Raji (cell line): Measurements from ENCODE around the gene MRPS18A.
A peak's percentile ranks its signal among the peaks of the same experiment; 100 is the strongest.

Experiments
- POLR2A ChIP-seq: IDR thresholded peaks from 2 replicates; pipeline ENCODE4 v1.6.1; 2011; ENCODE audit warnings: low read depth, low read length, control low read depth; ENCODE audit not compliant: insufficient read depth

The MRPS18A gene

DNA sequence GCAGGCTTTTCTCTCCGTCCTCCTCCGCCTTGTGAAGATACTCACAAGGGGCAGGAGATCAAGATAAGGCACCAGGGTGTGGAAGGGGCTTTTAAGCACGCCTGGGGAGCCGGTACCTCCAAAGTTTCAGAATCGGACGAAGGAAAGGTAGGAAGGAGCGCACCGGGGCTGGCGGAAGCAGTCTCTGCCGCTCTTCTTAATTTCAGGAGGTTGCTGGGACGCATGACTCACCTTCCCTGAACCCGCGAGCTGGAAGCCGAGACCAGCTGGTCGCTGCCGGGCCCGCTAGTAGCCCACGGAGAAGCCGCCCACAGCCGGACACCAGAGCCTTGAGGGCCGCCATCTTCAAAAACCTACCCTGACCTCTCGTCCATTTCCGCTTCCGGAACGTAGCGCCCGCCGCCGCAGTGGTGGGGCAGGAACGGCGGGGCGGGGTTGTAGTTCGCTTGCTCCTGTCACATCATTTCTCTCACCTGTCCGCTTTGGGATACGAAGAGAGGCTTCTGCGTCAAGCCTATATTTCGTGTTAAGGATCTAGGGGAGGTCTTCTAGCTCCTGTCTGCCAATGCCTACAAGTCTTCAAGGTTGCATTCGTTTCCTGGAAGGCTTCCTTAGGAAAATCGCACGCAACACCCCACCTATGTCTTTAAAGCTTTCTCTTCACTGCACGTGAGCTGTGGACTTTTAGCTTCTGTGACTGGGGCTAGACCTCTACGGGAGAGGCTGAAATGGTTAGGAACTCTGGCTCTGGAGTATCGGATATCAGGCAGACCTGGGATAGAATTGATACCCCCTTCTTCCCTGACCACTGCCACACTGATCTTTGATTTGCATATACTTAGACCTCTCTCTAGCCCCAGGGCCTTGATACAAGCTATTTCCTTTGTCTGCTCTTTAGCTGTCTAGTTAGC is at the start of gene MRPS18A:
Gene MRPS18A, minus strand, starts transcription at position 355 of the 911 bp plus-strand sequence. Its CDS starts 12 bp downstream, at position 343.
- TF ChIP-seq POLR2A = peak; percentile 89

DNA sequence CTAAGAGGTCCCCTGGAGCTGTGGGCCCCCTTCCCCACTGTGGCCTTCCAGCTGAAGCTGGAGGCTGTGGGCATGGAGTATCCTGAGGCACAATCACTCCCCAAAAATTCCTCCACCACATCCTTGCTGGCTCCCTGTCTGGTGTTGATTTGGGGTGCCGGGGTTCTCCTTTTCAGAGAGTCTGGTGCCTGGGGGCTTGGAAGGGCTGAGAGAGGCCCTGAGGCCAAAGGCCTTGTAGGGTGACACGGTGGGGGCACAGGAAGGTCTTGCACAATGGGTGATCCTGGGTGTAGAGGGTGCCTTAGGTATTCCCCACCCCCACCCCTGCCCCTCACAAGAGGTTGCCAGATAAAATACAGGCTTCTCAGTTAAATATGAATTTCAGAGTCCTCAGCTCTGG is 49.3 kb upstream of the MRPS18A start:
- no peak for TF ChIP-seq POLR2A

DNA sequence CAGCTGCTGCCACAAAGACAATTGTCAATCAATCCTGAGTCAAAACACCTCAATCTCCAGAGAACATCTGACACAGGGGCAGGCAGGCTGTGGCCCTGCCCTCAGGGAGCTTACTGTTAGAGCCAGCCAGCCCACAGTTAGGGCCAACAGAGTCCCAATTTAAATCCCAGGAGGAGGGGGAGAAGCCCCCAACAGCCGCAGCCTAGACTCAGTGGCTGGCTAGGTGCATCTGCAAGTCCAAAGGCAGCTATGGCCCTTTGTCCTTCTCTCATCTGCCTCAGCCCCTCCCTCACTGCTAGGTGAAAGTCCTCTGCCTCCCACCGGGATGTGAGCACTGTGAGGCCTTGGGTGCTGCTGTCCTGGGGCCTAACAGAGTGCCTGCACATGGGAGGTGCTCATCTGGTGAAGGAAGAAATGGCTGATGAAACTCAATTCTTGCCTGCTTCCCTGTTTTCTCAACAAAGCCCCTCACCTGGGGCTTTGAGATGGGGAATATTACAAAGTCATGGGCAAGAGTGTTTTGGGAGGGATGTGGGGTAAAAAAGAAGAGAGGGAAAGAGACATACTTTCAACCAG is 48.7 kb upstream of the MRPS18A start:
- no peak for TF ChIP-seq POLR2A

- no peak for TF ChIP-seq POLR2A
Observed at GRCh38 chr6:43735642-43736199, 48.1 kb upstream of the MRPS18A start.

- no peak for TF ChIP-seq POLR2A
Observed at GRCh38 chr6:43734294-43734665, 46.7 kb upstream of the MRPS18A start.

GRCh38 chr6:43733471-43734293 is 46.1 kb upstream of the MRPS18A start:
- no peak for TF ChIP-seq POLR2A

DNA sequence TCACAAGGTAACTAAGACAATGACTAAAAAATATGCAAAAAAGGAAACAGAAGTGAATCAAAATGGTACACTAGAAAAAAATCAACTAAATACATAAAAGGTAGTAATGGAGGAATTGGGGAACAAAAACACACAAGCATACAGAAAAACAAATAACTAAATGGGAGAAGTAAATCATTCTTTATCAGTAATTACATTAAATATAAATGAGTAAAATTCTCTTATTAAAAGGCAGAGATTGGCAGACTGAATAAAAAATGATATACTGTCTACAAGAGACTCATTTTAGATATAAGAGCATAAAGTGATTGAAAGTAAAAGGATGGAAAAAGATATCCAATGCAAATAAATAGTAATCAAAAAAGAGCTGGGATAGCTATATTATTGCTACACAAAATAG is 43.0 kb upstream of the MRPS18A start:
- no peak for TF ChIP-seq POLR2A

DNA sequence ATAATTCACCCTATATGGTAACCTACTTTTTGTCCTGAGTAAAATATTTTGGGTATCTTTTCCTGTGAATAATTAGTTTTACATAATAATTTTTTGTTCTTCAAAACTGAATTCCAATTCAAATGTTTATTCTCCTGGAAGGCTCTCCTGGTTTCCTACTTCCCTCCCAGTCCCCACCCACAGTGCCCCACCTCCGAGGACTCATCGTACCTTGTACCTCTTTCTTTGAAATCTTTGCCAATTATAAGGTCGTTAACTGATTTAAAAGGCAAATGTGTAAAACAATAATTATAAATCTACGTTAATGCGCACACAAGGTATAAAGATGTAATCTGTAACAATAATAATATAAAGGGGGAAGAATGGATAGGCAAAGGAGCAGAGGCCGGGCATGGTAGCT is 41.9 kb upstream of the MRPS18A start:
- no peak for TF ChIP-seq POLR2A

DNA sequence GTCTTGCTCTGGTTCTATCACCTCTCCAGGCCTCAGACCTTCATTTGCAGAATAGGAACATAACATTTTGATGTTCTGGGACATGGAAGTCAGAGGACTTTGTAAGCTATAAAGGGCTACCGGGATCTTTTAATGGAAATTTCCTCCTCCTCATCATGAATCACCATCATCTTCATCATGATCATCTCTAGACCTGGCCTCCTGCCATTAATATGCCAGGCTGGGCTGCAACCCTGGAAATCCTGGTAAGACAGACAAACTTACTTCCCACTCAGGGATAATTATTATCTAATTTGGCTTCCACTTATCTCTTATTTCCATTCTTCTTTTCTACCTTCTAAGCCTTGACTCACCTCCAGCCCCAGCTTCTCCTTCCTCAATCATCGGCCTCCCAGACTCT is 41.0 kb upstream of the MRPS18A start:
- no peak for TF ChIP-seq POLR2A

GRCh38 chr6:43727634-43728033 is 40.0 kb upstream of the MRPS18A start:
- TF ChIP-seq POLR2A = no peak

DNA sequence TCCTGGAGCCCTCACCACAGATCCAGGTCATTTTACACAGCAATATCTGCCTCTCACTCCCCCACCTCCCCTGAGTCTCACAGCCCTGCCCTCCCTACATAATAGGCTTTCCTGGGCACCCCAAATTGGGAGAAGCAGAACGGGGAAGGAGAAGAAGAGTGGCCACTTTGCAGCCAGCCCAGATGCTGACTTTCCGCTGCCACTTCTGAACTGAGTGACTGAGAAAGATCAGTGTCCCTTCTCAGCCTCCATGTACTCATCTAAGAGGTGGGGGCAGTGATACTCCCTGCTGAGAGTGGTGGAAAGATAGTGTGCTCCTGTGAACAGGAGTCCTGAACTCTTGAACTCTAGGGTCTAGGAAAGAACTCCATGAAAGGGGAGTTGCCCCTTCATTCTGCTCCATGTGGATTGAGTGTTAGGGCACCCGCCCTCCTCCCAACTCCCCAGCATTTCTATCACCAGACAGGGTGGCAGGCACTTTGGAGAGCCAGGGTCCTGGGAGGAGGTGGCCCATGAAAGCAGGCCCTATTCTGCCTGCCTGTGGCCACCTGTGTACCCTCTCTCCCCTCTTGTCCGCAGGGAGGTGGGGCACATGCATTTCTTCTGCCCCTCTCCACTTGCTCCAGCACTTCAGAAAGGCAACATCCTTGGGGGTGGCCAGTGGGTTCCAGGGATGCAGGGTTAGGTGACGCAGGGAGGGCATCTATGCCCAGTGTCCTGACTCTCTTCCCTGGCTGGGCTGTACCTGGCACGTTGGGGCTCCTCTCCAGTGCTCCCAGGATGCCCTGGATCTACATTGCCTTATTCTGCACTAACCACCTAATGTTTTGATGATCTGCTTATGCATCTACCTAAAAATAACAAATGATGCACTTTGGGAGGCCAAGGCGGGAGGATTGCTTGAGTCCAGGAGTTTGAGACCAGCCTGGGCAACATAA is 38.3 kb upstream of the MRPS18A start:
- TF ChIP-seq POLR2A = no peak

GRCh38 chr6:43724914-43725642 is 37.5 kb upstream of the MRPS18A start:
- peak; percentile 31; the same call in 1 of the 2 replicates for TF ChIP-seq POLR2A

DNA sequence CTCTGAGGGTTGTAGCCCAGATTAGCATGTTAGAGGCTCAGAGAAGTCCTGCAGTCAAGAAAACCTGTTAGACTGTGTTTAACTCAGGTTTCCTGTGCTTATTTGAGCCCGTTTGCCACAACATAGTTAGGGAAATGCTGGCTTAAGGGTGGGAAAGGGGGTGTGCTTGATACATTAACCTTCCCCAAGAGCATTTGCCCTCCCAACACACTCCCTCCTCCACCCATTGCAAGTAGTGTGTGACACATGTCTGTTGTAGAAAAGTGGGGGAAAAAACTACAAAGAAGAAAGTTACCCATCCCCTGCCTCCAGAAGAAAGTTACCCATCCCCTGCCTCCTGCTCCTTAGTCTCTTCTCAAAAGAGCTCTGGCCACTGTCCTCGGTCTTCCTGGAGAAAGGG is 36.8 kb upstream of the MRPS18A start:
- TF ChIP-seq POLR2A = no peak
